Activated CD4-positive, alpha-beta T cell treated with anti-CD3 and anti-CD28 coated beads for 1 hour (primary cell): ENCODE results near the gene MOGAT3.

ENCODE experiments used
- DNase-seq: peaks from one replicate; pipeline ENCODE4 v3.0.0-alpha.2; 2020

The MOGAT3 gene

GRCh38 chr7:101156866-101157589 is 43.8 kb downstream of the MOGAT3 start:
- no peak for DNase-seq

GRCh38 chr7:101156277-101156676 is 44.6 kb downstream of the MOGAT3 start:
- no peak for DNase-seq

- DNase-seq = no peak
These were observed 45.5 kb downstream of the MOGAT3 start for GRCh38 chr7:101155303-101155702.

GRCh38 chr7:101154693-101155102 is 46.1 kb downstream of the MOGAT3 start:
- DNase-seq = no peak

- DNase-seq = peak; percentile 84
These were observed 46.7 kb downstream of the MOGAT3 start, which contains the start of gene AP1S1 for GRCh38 chr7:101153969-101154692. Gene AP1S1, plus strand, starts transcription at chr7:101154476. Its CDS starts 39 bp downstream, at chr7:101154515.

GRCh38 chr7:101151908-101152651 is 48.8 kb downstream of the MOGAT3 start:
- DNase-seq = no peak
